Caco-2 (cell line): ENCODE measurements around the gene FAM193A. TPM values are rescaled to one million over a fixed set of nuclear protein-coding genes. Genes with fewer than 3 reads are reported as not detected.

ENCODE experiments used
- BruUV-seq: library from RNA; stranded (reverse); fragments of 400-500 nt; replicated peaks from 2 replicates; lab custom pipeline; 2021; lab: Mats Ljungman, UMichigan
- CTCF ChIA-PET: fragments of 300-600 bp; sonication (Branson Sonifier 250); formaldehyde crosslinking; loops from one replicate; lab custom pipeline; 2022; ENCODE audit warnings: antibody characterized with exemption; lab: Charles Lee
- POLR2A ChIA-PET: fragments of 300-600 bp; sonication (Branson Sonifier 250); formaldehyde crosslinking; loops from one replicate; lab custom pipeline; 2022; ENCODE audit warnings: antibody characterized with exemption; lab: Charles Lee
- DNase-seq, 2 experiments: peaks; one replicate each; pipeline versions ENCODE4 v3.0.0 to v3.0.0-alpha.2; 2020 to 2022
- H3K27me3 ChIP-seq: replicated peaks from 2 replicates; pipeline ENCODE4 v1.6.0; 2011; ENCODE audit warnings: low read length; ENCODE audit not compliant: control insufficient read depth, insufficient read depth
- H3K36me3 ChIP-seq: 2 replicates; pipeline ENCODE4 v1.5.1; 2011; ENCODE audit warnings: low read length; ENCODE audit not compliant: control insufficient read depth, insufficient read depth
- H3K4me1 ChIP-seq: fragments of 250-450 bp; sonication (Bioruptor Pico); 2 replicates; pipeline ENCODE4 v1.5.1; 2020; ENCODE audit warnings: mild to moderate bottlenecking
- H3K4me3 ChIP-seq: 2 replicates; pipeline ENCODE4 v1.5.1; 2011; ENCODE audit warnings: low read depth, mild to moderate bottlenecking, control low read depth, low read length
- H3K9me3 ChIP-seq: fragments of 250-450 bp; sonication (Bioruptor Pico); 2 replicates; pipeline ENCODE4 v1.5.1; 2020; ENCODE audit warnings: mild to moderate bottlenecking, moderate library complexity
- H3K27ac Mint-ChIP-seq: one replicate; pipeline ENCODE4 v1.8.0; 2022; ENCODE audit warnings: mixed read lengths; ENCODE audit not compliant: unreplicated experiment
- H3K27me3 Mint-ChIP-seq: one replicate; pipeline ENCODE4 v1.8.0; 2022; ENCODE audit warnings: mixed read lengths; ENCODE audit not compliant: insufficient read depth, unreplicated experiment
- H3K36me3 Mint-ChIP-seq: one replicate; pipeline ENCODE4 v1.8.0; 2022; ENCODE audit warnings: mild to moderate bottlenecking, mixed read lengths; ENCODE audit not compliant: insufficient read depth, unreplicated experiment
- H3K4me1 Mint-ChIP-seq: one replicate; pipeline ENCODE4 v1.8.0; 2022; ENCODE audit warnings: low read depth, mixed read lengths; ENCODE audit not compliant: unreplicated experiment
- H3K4me3 Mint-ChIP-seq: one replicate; pipeline ENCODE4 v1.8.0; 2022; ENCODE audit warnings: mild to moderate bottlenecking, moderate library complexity, mixed read lengths; ENCODE audit not compliant: unreplicated experiment
- H3K9me3 Mint-ChIP-seq: one replicate; pipeline ENCODE4 v1.8.0; 2022; ENCODE audit warnings: mixed read lengths; ENCODE audit not compliant: unreplicated experiment
- intact Hi-C: fragments of 100-400 bp; cut with micrococcal nuclease; formaldehyde crosslinking; loops from one replicate; pipeline ENCODE4 v1.10.0; 2022; ENCODE audit not compliant: unreplicated experiment
- total RNA-seq: library from RNA; stranded (reverse); gene quantifications from 2 replicates; pipeline ENCODE4 v1.2.3, GENCODE V29; 2022
- TF ChIP-seq, protein P1 (sequence below), 2 experiments: fragments of 200-600 bp in 1 of 2; IDR thresholded peaks; 1 replicate in 1 of 2; 2 replicates in 1 of 2; pipeline versions ENCODE4 v1.5.1 to v1.8.0; 2011 to 2022; ENCODE audit warnings: antibody characterized with exemption in 1 of 2, control low read depth in 1 of 2, inconsistent platforms in 1 of 2, low read depth in 1 of 2, low read length in 1 of 2, mild to moderate bottlenecking in 1 of 2, moderate library complexity in 1 of 2; ENCODE audit not compliant: insufficient read depth in 1 of 2, severe bottlenecking in 1 of 2, unreplicated experiment in 1 of 2

The FAM193A gene
- total RNA-seq, 1 experiment from 2014 or later = 28.7 TPM

DNA sequence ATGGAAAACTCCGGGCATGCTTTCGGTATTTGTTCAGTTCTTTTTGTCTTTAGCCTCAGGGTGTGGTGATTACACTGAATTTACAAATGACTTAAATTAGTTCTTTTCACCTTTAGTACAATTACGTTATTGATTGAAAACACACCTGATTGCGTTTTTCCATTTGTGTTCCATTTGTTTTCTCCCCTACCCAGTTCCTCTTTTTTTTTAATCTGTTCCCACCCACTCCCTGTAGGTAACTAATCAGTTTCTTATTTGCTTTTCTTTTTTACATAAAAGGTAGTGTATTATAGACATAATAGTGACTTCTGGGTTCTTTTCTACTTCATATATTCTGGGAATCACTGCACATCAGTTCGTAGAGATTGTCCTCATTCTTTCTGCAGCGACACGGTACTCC lies 166.3 kb downstream of the FAM193A start:
- no peaks in the 10 kb centered on the region for H3K4me1 Mint-ChIP-seq
- DNase-seq = no peak
- H3K9me3 Mint-ChIP-seq = no peaks in the 10 kb centered on the region
- ChIA-PET CTCF (no interaction called here), POLR2A (no interaction called here)
- H3K9me3 ChIP-seq = no peaks in the 10 kb centered on the region
- no peak overlapping the region for H3K4me3 Mint-ChIP-seq
- BruUV-seq = no TSS peak
- no peak overlapping the region for H3K4me3 ChIP-seq
- H3K27me3 Mint-ChIP-seq = no peaks in the 10 kb centered on the region
- H3K27me3 ChIP-seq = no peaks in the 10 kb centered on the region
- no peaks in the 10 kb centered on the region for H3K4me1 ChIP-seq
- peaks cover 2% of the 10 kb centered on the region for H3K36me3 ChIP-seq
- TF ChIP-seq, protein P1, sequence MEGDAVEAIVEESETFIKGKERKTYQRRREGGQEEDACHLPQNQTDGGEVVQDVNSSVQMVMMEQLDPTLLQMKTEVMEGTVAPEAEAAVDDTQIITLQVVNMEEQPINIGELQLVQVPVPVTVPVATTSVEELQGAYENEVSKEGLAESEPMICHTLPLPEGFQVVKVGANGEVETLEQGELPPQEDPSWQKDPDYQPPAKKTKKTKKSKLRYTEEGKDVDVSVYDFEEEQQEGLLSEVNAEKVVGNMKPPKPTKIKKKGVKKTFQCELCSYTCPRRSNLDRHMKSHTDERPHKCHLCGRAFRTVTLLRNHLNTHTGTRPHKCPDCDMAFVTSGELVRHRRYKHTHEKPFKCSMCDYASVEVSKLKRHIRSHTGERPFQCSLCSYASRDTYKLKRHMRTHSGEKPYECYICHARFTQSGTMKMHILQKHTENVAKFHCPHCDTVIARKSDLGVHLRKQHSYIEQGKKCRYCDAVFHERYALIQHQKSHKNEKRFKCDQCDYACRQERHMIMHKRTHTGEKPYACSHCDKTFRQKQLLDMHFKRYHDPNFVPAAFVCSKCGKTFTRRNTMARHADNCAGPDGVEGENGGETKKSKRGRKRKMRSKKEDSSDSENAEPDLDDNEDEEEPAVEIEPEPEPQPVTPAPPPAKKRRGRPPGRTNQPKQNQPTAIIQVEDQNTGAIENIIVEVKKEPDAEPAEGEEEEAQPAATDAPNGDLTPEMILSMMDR (IDR thresholded peaks at IDR 0.05; ENCODE audit: insufficient read depth in 1 of 2, low read depth in 1 of 2, low read length in 1 of 2, severe bottlenecking in 1 of 2, unreplicated experiment in 1 of 2) = no peak
- H3K27ac Mint-ChIP-seq = no peak overlapping the region
- intact Hi-C loops = no loop called here
- peaks cover 75% of the 10 kb centered on the region for H3K36me3 Mint-ChIP-seq

DNA sequence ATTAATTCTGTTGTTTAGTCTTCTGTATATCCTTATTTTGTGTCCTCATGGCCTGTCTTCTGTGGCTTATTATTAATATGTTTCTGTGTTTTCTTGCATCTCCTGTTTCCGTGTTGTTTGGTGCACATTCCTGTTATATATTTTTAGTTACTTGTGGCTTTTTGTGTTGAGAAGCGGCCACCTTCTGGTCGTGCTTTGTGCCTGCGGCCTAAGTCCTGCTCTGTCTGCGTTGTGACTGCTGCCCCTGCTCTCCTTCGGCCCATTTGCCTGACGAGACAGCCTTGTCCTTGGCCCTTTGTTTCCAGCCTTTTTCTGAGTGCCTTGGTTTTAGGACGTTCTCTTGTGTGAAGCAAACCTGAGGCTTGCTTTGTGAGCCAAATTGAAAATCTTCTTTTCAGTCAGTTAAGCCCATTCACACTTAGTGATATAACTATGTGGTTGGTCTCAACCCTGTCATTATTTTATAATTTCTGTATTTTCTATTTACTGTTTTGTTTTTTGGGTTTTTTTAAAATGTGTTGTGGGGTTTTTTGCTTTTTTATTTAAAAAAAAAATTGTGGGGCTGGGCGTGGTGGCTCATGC lies 175.9 kb downstream of the FAM193A start:
- Histone ChIP-seq H3K4me3 (no peak overlapping the region), H3K4me1 (no peaks in the 10 kb centered on the region), H3K36me3 (no peaks in the 10 kb centered on the region), H3K27me3 (no peaks in the 10 kb centered on the region), H3K9me3 (no peaks in the 10 kb centered on the region)
- TF ChIP-seq, protein P1 (IDR thresholded peaks at IDR 0.05; ENCODE audit: insufficient read depth in 1 of 2, low read depth in 1 of 2, low read length in 1 of 2, severe bottlenecking in 1 of 2, unreplicated experiment in 1 of 2) = peak in 1 of 2 experiments; percentile 38
- H3K27me3 Mint-ChIP-seq = no peaks in the 10 kb centered on the region
- peaks cover 56% of the 10 kb centered on the region for H3K36me3 Mint-ChIP-seq
- intact Hi-C loops = no loop called here
- no peaks in the 10 kb centered on the region for H3K9me3 Mint-ChIP-seq
- no TSS peak for BruUV-seq
- CTCF ChIA-PET = interaction anchor here (0.6 kb wide), 1 partner anchor 21 kb away, joined by 3 read pairs; no protein-coding TSS in a partner anchor
- no peak overlapping the region for H3K27ac Mint-ChIP-seq
- POLR2A ChIA-PET = no interaction called here
- peak in 1 of 2 experiments; percentile 25 for DNase-seq
- no peak overlapping the region for H3K4me3 Mint-ChIP-seq
- peaks cover 7% of the 10 kb centered on the region for H3K4me1 Mint-ChIP-seq

DNA sequence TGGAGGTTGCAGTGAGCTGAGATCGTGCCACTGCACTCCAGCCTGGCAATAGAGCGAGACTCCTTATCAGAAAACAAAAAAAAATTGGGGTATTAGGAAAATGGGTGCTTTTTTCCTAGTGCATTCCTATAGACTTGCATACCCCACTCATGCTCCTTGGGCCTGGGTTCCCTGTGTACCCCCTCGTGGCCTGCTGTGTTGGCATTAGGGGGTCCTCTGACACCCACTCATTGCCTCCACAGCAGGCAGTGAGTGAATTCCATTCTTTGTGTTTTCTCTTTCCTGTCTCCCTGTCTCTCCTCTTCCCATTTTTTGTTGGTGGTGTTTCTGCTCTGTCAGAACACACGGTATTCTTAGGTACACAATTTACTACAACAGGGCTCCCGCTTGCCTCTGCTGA lies 176.9 kb downstream of the FAM193A start:
- Mint-ChIP-seq H3K9me3 (no peaks in the 10 kb centered on the region), H3K36me3 (peaks cover 57% of the 10 kb centered on the region), H3K27ac (no peak overlapping the region), H3K4me1 (peaks cover 7% of the 10 kb centered on the region), H3K4me3 (no peak overlapping the region), H3K27me3 (no peaks in the 10 kb centered on the region)
- Histone ChIP-seq H3K4me1 (no peaks in the 10 kb centered on the region), H3K27me3 (no peaks in the 10 kb centered on the region), H3K9me3 (no peaks in the 10 kb centered on the region), H3K36me3 (no peaks in the 10 kb centered on the region), H3K4me3 (no peak overlapping the region)
- no peak for DNase-seq
- TF ChIP-seq, protein P1 (IDR thresholded peaks at IDR 0.05; ENCODE audit: insufficient read depth in 1 of 2, low read depth in 1 of 2, low read length in 1 of 2, severe bottlenecking in 1 of 2, unreplicated experiment in 1 of 2) = no peak
- no TSS peak for BruUV-seq
- CTCF ChIA-PET = no interaction called here
- intact Hi-C loops = no loop called here
- POLR2A ChIA-PET = no interaction called here
